Esophagus muscularis mucosa (tissue), 3 donors: ENCODE measurements around the gene ASGR1.

Experiments
- CTCF ChIP-seq, 3 experiments: fragments of 200-600 bp in 2 of 3; fragments of 450-650 bp in 1 of 3; sonication (generic) in 2 of 3; IDR thresholded peaks; one replicate each; pipeline ENCODE4 v1.5.1; 2017 to 2019; ENCODE audit warnings: antibody characterized with exemption in 3 of 3, mild to moderate bottlenecking in 2 of 3, moderate library complexity in 1 of 3
- POLR2A ChIP-seq: fragments of 450-650 bp; IDR thresholded peaks from one replicate; pipeline ENCODE4 v1.6.1; 2017; ENCODE audit warnings: antibody characterized with exemption, moderate library complexity, mild to moderate bottlenecking, low read depth

- TF ChIP-seq CTCF (IDR thresholded peaks at IDR 0.05) (no peak), POLR2A (no peak)
Measured at GRCh38 chr17:7216242-7217112, 37.3 kb upstream of the ASGR1 start.
